ENCODE data around the gene VSNL1.

The VSNL1 gene

GRCh38 chr2:17674817-17675216, 134.3 kb downstream of the VSNL1 start:
- peaks cover 3 to 72% of the 10 kb centered on the region in 2 donors for H3K36me3 ChIP-seq (replicated peaks in 1 of 2; ENCODE audit: control insufficient read depth in 2 of 2, insufficient read depth in 2 of 2, low read length in 2 of 2)
- H3K9me3 ChIP-seq (replicated peaks in 1 of 2; ENCODE audit: control insufficient read depth in 2 of 2, insufficient read depth in 1 of 2, low read depth in 1 of 2, low read length in 2 of 2), result no peaks in the 10 kb centered on the region
- DNase-seq (ENCODE audit: low spot score), result no peak
- no peaks in the 10 kb centered on the region for H3K79me1 ChIP-seq (ENCODE audit: low read depth, low read length)
- H3K4me3 ChIP-seq (ENCODE audit: low read length in 2 of 2), result no peak overlapping the region
- no peak overlapping the region for H4K8ac ChIP-seq (ENCODE audit: low read depth, low read length)
- no peak overlapping the region for H2BK12ac ChIP-seq (ENCODE audit: low read length)
- H2AFZ ChIP-seq (ENCODE audit: low read length), result no peak overlapping the region
- H3K18ac ChIP-seq (ENCODE audit: low read length), result no peak overlapping the region
- no peak overlapping the region for H3K4ac ChIP-seq (ENCODE audit: low read length)
- H3K4me1 ChIP-seq (ENCODE audit: control insufficient read depth in 2 of 2, insufficient read depth in 1 of 2, low read depth in 1 of 2, low read length in 2 of 2), result no peaks in the 10 kb centered on the region
- H4K91ac ChIP-seq (ENCODE audit: low read depth, low read length, poor library complexity), result no peak overlapping the region
- H3K9ac ChIP-seq (ENCODE audit: low read depth, low read length, poor library complexity), result no peak overlapping the region
- H3K14ac ChIP-seq (ENCODE audit: low read length), result no peak overlapping the region
- H3K27ac ChIP-seq (replicated peaks; ENCODE audit: low read length), result no peak overlapping the region
- H2BK15ac ChIP-seq (ENCODE audit: low read length), result no peak overlapping the region
- no peak overlapping the region for H3K23ac ChIP-seq (ENCODE audit: low read depth, low read length, poor library complexity)
- H2BK5ac ChIP-seq (ENCODE audit: low read length), result no peak overlapping the region
- H2BK120ac ChIP-seq (ENCODE audit: low read depth, low read length), result no peak overlapping the region
- H3K4me2 ChIP-seq (ENCODE audit: insufficient read depth, low read length, poor library complexity, severe bottlenecking), result no peak overlapping the region
- no peaks in the 10 kb centered on the region for H3K27me3 ChIP-seq (ENCODE audit: control insufficient read depth in 3 of 3, insufficient read depth in 3 of 3, low read depth in 1 of 3, low read length in 3 of 3)
- H2AK5ac ChIP-seq (ENCODE audit: low read depth, low read length), result no peak overlapping the region

GRCh38 chr2:17680119-17680518, 139.6 kb downstream of the VSNL1 start:
- Histone ChIP-seq H3K4ac (ENCODE audit: low read length) (no peak overlapping the region), H3K4me2 (ENCODE audit: insufficient read depth, low read length, poor library complexity, severe bottlenecking) (no peak overlapping the region), H2BK12ac (ENCODE audit: low read length) (no peak overlapping the region), H3K4me3 (ENCODE audit: low read length in 2 of 2) (no peak overlapping the region), H2BK15ac (ENCODE audit: low read length) (no peak overlapping the region), H2AFZ (ENCODE audit: low read length) (no peak overlapping the region), H2AK5ac (ENCODE audit: low read depth, low read length) (no peak overlapping the region), H3K27me3 (ENCODE audit: control insufficient read depth in 3 of 3, insufficient read depth in 3 of 3, low read depth in 1 of 3, low read length in 3 of 3) (no peaks in the 10 kb centered on the region), H3K14ac (ENCODE audit: low read length) (no peak overlapping the region), H3K27ac (replicated peaks; ENCODE audit: low read length) (no peak overlapping the region), H3K4me1 (ENCODE audit: control insufficient read depth in 2 of 2, insufficient read depth in 1 of 2, low read depth in 1 of 2, low read length in 2 of 2) (no peaks in the 10 kb centered on the region), H3K79me1 (ENCODE audit: low read depth, low read length) (no peaks in the 10 kb centered on the region), H3K18ac (ENCODE audit: low read length) (no peak overlapping the region), H2BK120ac (ENCODE audit: low read depth, low read length) (no peak overlapping the region), H3K36me3 (replicated peaks in 1 of 2; ENCODE audit: control insufficient read depth in 2 of 2, insufficient read depth in 2 of 2, low read length in 2 of 2) (peaks cover 4 to 98% of the 10 kb centered on the region in 2 donors), H4K8ac (ENCODE audit: low read depth, low read length) (no peak overlapping the region), H3K9ac (ENCODE audit: low read depth, low read length, poor library complexity) (no peak overlapping the region), H3K23ac (ENCODE audit: low read depth, low read length, poor library complexity) (no peak overlapping the region), H2BK5ac (ENCODE audit: low read length) (no peak overlapping the region), H3K9me3 (replicated peaks in 1 of 2; ENCODE audit: control insufficient read depth in 2 of 2, insufficient read depth in 1 of 2, low read depth in 1 of 2, low read length in 2 of 2) (no peaks in the 10 kb centered on the region), H4K91ac (ENCODE audit: low read depth, low read length, poor library complexity) (no peak overlapping the region)
- no peak for DNase-seq (ENCODE audit: low spot score)
- no CpG with 5 or more reads among the region's 3 CpGs for WGBS, 2 donors (ENCODE audit: extremely low coverage in 2 of 2, insufficient read length in 2 of 2, insufficient replicate concordance in 1 of 2)

- no peak overlapping the region for H3K4me3 ChIP-seq (ENCODE audit: low read length in 2 of 2)
- WGBS, 2 donors (ENCODE audit: extremely low coverage in 2 of 2, insufficient read length in 2 of 2, insufficient replicate concordance in 1 of 2), result no CpG with 5 or more reads among the region's 6 CpGs
- H2BK12ac ChIP-seq (ENCODE audit: low read length), result no peak overlapping the region
- H3K4me2 ChIP-seq (ENCODE audit: insufficient read depth, low read length, poor library complexity, severe bottlenecking), result no peak overlapping the region
- no peak overlapping the region for H3K4ac ChIP-seq (ENCODE audit: low read length)
- no peak overlapping the region for H2BK120ac ChIP-seq (ENCODE audit: low read depth, low read length)
- H3K9me3 ChIP-seq (replicated peaks in 1 of 2; ENCODE audit: control insufficient read depth in 2 of 2, insufficient read depth in 1 of 2, low read depth in 1 of 2, low read length in 2 of 2), result no peaks in the 10 kb centered on the region
- H3K23ac ChIP-seq (ENCODE audit: low read depth, low read length, poor library complexity), result no peak overlapping the region
- H3K27ac ChIP-seq (replicated peaks; ENCODE audit: low read length), result no peak overlapping the region
- no peak overlapping the region for H2AFZ ChIP-seq (ENCODE audit: low read length)
- no peak overlapping the region for H4K8ac ChIP-seq (ENCODE audit: low read depth, low read length)
- H3K18ac ChIP-seq (ENCODE audit: low read length), result no peak overlapping the region
- no peaks in the 10 kb centered on the region for H3K27me3 ChIP-seq (ENCODE audit: control insufficient read depth in 3 of 3, insufficient read depth in 3 of 3, low read depth in 1 of 3, low read length in 3 of 3)
- H3K14ac ChIP-seq (ENCODE audit: low read length), result no peak overlapping the region
- H3K4me1 ChIP-seq (ENCODE audit: control insufficient read depth in 2 of 2, insufficient read depth in 1 of 2, low read depth in 1 of 2, low read length in 2 of 2), result no peaks in the 10 kb centered on the region
- H2BK15ac ChIP-seq (ENCODE audit: low read length), result no peak overlapping the region
- H2AK5ac ChIP-seq (ENCODE audit: low read depth, low read length), result no peak overlapping the region
- H3K79me1 ChIP-seq (ENCODE audit: low read depth, low read length), result no peaks in the 10 kb centered on the region
- H2BK5ac ChIP-seq (ENCODE audit: low read length), result no peak overlapping the region
- H4K91ac ChIP-seq (ENCODE audit: low read depth, low read length, poor library complexity), result no peak overlapping the region
- no peak for DNase-seq (ENCODE audit: low spot score)
- peaks cover 5 to 97% of the 10 kb centered on the region in 2 donors for H3K36me3 ChIP-seq (replicated peaks in 1 of 2; ENCODE audit: control insufficient read depth in 2 of 2, insufficient read depth in 2 of 2, low read length in 2 of 2)
- H3K9ac ChIP-seq (ENCODE audit: low read depth, low read length, poor library complexity), result no peak overlapping the region
Observed at GRCh38 chr2:17682098-17682857, 141.8 kb downstream of the VSNL1 start.

- Histone ChIP-seq H3K36me3 (replicated peaks in 1 of 2; ENCODE audit: control insufficient read depth in 2 of 2, insufficient read depth in 2 of 2, low read length in 2 of 2) (peaks cover 4 to 97% of the 10 kb centered on the region in 2 donors), H3K9ac (ENCODE audit: low read depth, low read length, poor library complexity) (no peak overlapping the region), H2AFZ (ENCODE audit: low read length) (no peak overlapping the region), H3K27ac (replicated peaks; ENCODE audit: low read length) (no peak overlapping the region), H3K4me2 (ENCODE audit: insufficient read depth, low read length, poor library complexity, severe bottlenecking) (no peak overlapping the region), H2BK120ac (ENCODE audit: low read depth, low read length) (no peak overlapping the region), H3K23ac (ENCODE audit: low read depth, low read length, poor library complexity) (no peak overlapping the region), H3K4me3 (ENCODE audit: low read length in 2 of 2) (no peak overlapping the region), H3K27me3 (ENCODE audit: control insufficient read depth in 3 of 3, insufficient read depth in 3 of 3, low read depth in 1 of 3, low read length in 3 of 3) (no peaks in the 10 kb centered on the region), H3K14ac (ENCODE audit: low read length) (no peak overlapping the region), H2AK5ac (ENCODE audit: low read depth, low read length) (no peak overlapping the region), H4K8ac (ENCODE audit: low read depth, low read length) (no peak overlapping the region), H3K79me1 (ENCODE audit: low read depth, low read length) (no peaks in the 10 kb centered on the region), H2BK12ac (ENCODE audit: low read length) (no peak overlapping the region), H3K4ac (ENCODE audit: low read length) (no peak overlapping the region), H4K91ac (ENCODE audit: low read depth, low read length, poor library complexity) (no peak overlapping the region), H3K9me3 (replicated peaks in 1 of 2; ENCODE audit: control insufficient read depth in 2 of 2, insufficient read depth in 1 of 2, low read depth in 1 of 2, low read length in 2 of 2) (no peaks in the 10 kb centered on the region), H2BK5ac (ENCODE audit: low read length) (no peak overlapping the region), H3K18ac (ENCODE audit: low read length) (no peak overlapping the region), H3K4me1 (ENCODE audit: control insufficient read depth in 2 of 2, insufficient read depth in 1 of 2, low read depth in 1 of 2, low read length in 2 of 2) (no peaks in the 10 kb centered on the region), H2BK15ac (ENCODE audit: low read length) (no peak overlapping the region)
- DNase-seq (ENCODE audit: low spot score), result no peak
- WGBS, 2 donors (ENCODE audit: extremely low coverage in 2 of 2, insufficient read length in 2 of 2, insufficient replicate concordance in 1 of 2), result no CpG with 5 or more reads among the region's 2 CpGs
Observed at GRCh38 chr2:17683981-17684380, 143.5 kb downstream of the VSNL1 start.

All from neuronal stem cell (in vitro differentiated cells).